K562 (cell line): ENCODE measurements around the gene AFF1. TPM values are rescaled to one million over a fixed set of nuclear protein-coding genes. Genes with fewer than 3 reads are reported as not detected.

Experiments used
- CBX5 ChIP-seq: IDR thresholded peaks from 2 replicates; pipeline ENCODE4 v1.6.1; 2014; ENCODE audit warnings: low read depth, borderline replicate concordance
- ELF1 ChIP-seq: fragments of 200-800 bp; sonication (Bioruptor generic); IDR thresholded peaks from 2 replicates; pipeline ENCODE4 v1.6.1; 2016; ENCODE audit warnings: missing genetic modification characterization, missing compliant biosample characterization
- ETS2 ChIP-seq: IDR thresholded peaks from 2 replicates; pipeline ENCODE4 v1.6.1; 2016; ENCODE audit warnings: borderline replicate concordance, missing genetic modification characterization, mild to moderate bottlenecking, moderate library complexity, missing compliant biosample characterization; ENCODE audit not compliant: poor library complexity, severe bottlenecking
- ETV5 ChIP-seq: sonication (generic); formaldehyde crosslinking; IDR thresholded peaks from 2 replicates; pipeline ENCODE4 v1.4.0; 2020; ENCODE audit warnings: low read depth, mild to moderate bottlenecking, missing genetic modification reagents
- GABPB1 ChIP-seq: sonication (generic); formaldehyde crosslinking; IDR thresholded peaks from 2 replicates; pipeline ENCODE4 v1.8.0; 2022; ENCODE audit warnings: mild to moderate bottlenecking, missing genetic modification reagents
- NCOA4 ChIP-seq: fragments of 450-650 bp; IDR thresholded peaks from 2 replicates; pipeline ENCODE4 v1.6.1; 2018; ENCODE audit warnings: mild to moderate bottlenecking; ENCODE audit not compliant: partially characterized antibody
- POLR3G ChIP-seq: IDR thresholded peaks from 2 replicates; pipeline ENCODE4 v1.6.1; 2011; ENCODE audit not compliant: insufficient read length, insufficient replicate concordance; ENCODE audit errors: extremely low read depth
- ZNF282 ChIP-seq: sonication (generic); formaldehyde crosslinking; IDR thresholded peaks from 2 replicates; pipeline ENCODE4 v1.8.1; 2023; ENCODE audit warnings: missing genetic modification reagents
- polyA plus RNA-seq, 8 experiments: library from polyadenylated mRNA; depleted of rRNA in 4 of 8; stranded (reverse) in 5 of 8; unstranded in 3 of 8; fragments of >200 nt; fragmentation: Nextera tagmentation in 2 of 8; fragmentation: Illumina TruSeq in 1 of 8; extraction: Ambion mirVana in 2 of 8; extraction: Trizol in 1 of 8; gene quantifications; 2 replicates each; pipeline versions ENCODE4 v1.2.1 to v1.2.3, GENCODE V29; 2011 to 2014; ENCODE audit warnings: inconsistent platforms in 1 of 8, missing spikeins in 1 of 8
- total RNA-seq, 7 experiments: library from RNA; depleted of rRNA in 6 of 7; stranded (reverse); fragments of >200 nt in 6 of 7; fragmentation: Illumina TruSeq in 2 of 7; extraction: Trizol in 2 of 7; gene quantifications; 2 replicates each; pipeline versions ENCODE4 v1.2.1 to v1.2.3, GENCODE V29; 2011 to 2021; ENCODE audit warnings: low replicate concordance in 1 of 7
- TF ChIP-seq, protein P1 (sequence below): fragments of 250-450 bp; sonication (Bioruptor Pico); IDR thresholded peaks from 2 replicates; pipeline ENCODE4 v1.5.0; 2021; ENCODE audit warnings: mild to moderate bottlenecking, borderline replicate concordance
- TF ChIP-seq, protein P2 (sequence below): fragments of 150-350 bp; conservative IDR thresholded peaks from 2 replicates; pipeline ENCODE4 v1.6.1; 2014; ENCODE audit warnings: low read length
- TF ChIP-seq, protein P3 (sequence below): IDR thresholded peaks from 2 replicates; pipeline ENCODE4 v1.6.1; 2016; ENCODE audit warnings: missing genetic modification characterization, missing compliant biosample characterization
- TF ChIP-seq, protein P4 (sequence below): sonication (generic); formaldehyde crosslinking; IDR thresholded peaks from 2 replicates; pipeline ENCODE4 v1.5.0; 2020; ENCODE audit warnings: missing genetic modification reagents

The AFF1 gene
- total and polyA plus RNA-seq, 9 of the 15 experiments (the other 6 are each of a cell fraction or from before 2014, with no cell fraction given): 4.1 to 47.5 (median 17.2) TPM

DNA sequence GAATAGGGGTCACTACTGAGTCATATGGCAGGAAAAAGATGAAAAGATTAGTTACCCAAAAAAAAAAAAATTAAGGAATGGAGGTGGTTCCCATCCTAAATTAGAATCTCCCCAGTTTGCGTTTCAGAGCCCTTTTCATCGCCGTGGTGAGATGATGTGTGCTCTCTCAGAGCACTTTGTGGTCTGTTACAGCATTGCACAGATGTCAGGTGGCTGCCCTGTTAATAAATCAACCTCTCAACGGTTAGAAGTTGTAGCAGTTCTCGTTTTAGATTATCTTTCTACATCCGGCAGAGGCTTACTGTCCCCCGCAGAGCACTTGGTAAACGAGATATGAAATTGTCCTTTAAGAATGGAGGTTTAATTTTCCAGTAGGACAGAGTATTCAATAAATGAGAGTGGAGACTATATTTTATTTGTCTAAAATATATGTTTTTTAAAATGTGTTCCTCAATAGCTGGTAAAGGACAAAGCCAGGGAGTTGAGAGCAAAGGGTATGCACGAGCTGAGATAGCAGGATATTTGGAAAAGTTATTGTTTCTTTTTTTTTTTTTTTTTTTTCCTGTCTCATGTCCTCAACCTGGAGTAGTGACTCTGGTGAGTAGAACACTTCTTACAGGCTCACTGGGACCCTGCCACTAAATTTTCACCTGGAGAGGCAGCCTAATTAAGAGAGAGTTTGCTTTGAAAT lies 26.9 kb downstream of the AFF1 start (continued):
- TF ChIP-seq, protein P1, sequence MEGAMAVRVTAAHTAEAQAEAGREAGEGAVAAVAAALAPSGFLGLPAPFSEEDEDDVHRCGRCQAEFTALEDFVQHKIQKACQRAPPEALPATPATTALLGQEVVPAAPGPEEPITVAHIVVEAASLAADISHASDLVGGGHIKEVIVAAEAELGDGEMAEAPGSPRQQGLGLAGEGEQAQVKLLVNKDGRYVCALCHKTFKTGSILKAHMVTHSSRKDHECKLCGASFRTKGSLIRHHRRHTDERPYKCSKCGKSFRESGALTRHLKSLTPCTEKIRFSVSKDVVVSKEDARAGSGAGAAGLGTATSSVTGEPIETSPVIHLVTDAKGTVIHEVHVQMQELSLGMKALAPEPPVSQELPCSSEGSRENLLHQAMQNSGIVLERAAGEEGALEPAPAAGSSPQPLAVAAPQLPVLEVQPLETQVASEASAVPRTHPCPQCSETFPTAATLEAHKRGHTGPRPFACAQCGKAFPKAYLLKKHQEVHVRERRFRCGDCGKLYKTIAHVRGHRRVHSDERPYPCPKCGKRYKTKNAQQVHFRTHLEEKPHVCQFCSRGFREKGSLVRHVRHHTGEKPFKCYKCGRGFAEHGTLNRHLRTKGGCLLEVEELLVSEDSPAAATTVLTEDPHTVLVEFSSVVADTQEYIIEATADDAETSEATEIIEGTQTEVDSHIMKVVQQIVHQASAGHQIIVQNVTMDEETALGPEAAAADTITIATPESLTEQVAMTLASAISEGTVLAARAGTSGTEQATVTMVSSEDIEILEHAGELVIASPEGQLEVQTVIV: no peak
- TF ChIP-seq ETS2 (no peak), CBX5 (no peak), NCOA4 (no peak), ETV5 (peak; percentile 98), ZNF282 (CRISPR knock-in tag) (no peak), ELF1 (tag) (peak; percentile 54), POLR3G (no peak), GABPB1 (CRISPR knock-in tag) (peak; percentile 68; the same call in 1 of the 2 replicates)
- TF ChIP-seq, protein P2, sequence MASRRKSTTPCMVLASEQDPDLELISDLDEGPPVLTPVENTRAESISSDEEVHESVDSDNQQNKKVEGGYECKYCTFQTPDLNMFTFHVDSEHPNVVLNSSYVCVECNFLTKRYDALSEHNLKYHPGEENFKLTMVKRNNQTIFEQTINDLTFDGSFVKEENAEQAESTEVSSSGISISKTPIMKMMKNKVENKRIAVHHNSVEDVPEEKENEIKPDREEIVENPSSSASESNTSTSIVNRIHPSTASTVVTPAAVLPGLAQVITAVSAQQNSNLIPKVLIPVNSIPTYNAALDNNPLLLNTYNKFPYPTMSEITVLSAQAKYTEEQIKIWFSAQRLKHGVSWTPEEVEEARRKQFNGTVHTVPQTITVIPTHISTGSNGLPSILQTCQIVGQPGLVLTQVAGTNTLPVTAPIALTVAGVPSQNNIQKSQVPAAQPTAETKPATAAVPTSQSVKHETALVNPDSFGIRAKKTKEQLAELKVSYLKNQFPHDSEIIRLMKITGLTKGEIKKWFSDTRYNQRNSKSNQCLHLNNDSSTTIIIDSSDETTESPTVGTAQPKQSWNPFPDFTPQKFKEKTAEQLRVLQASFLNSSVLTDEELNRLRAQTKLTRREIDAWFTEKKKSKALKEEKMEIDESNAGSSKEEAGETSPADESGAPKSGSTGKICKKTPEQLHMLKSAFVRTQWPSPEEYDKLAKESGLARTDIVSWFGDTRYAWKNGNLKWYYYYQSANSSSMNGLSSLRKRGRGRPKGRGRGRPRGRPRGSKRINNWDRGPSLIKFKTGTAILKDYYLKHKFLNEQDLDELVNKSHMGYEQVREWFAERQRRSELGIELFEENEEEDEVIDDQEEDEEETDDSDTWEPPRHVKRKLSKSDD: no peak
- TF ChIP-seq, protein P3, sequence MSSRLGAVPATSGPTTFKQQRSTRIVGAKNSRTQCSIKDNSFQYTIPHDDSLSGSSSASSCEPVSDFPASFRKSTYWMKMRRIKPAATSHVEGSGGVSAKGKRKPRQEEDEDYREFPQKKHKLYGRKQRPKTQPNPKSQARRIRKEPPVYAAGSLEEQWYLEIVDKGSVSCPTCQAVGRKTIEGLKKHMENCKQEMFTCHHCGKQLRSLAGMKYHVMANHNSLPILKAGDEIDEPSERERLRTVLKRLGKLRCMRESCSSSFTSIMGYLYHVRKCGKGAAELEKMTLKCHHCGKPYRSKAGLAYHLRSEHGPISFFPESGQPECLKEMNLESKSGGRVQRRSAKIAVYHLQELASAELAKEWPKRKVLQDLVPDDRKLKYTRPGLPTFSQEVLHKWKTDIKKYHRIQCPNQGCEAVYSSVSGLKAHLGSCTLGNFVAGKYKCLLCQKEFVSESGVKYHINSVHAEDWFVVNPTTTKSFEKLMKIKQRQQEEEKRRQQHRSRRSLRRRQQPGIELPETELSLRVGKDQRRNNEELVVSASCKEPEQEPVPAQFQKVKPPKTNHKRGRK (tag): 0 out of 2 replicates have a peak, but pooled peaks have one; percentile 46
- TF ChIP-seq, protein P4, sequence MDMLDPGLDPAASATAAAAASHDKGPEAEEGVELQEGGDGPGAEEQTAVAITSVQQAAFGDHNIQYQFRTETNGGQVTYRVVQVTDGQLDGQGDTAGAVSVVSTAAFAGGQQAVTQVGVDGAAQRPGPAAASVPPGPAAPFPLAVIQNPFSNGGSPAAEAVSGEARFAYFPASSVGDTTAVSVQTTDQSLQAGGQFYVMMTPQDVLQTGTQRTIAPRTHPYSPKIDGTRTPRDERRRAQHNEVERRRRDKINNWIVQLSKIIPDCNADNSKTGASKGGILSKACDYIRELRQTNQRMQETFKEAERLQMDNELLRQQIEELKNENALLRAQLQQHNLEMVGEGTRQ: no peak
